Heart left ventricle (tissue), 16 donors: ENCODE results near the gene RNF32. TPM values are rescaled to one million over a fixed set of nuclear protein-coding genes. Genes with fewer than 3 reads are reported as not detected.

Experiments
- ATAC-seq, 4 donors: fragments of 200-7000 bp; cut with Tn5 transposase; one replicate each; pipeline ENCODE4 v1.9.1; 2020 to 2022; ENCODE audit warnings: moderate library complexity in 4 of 4, mild to moderate bottlenecking in 3 of 4, moderate number of reproducible peaks in 1 of 4
- DNase-seq, 5 donors: peaks; one replicate each; pipeline ENCODE4 v3.0.0-alpha.2; 2020
- H3K27ac ChIP-seq, 12 donors: fragments of 200-600 bp; sonication (generic) in 4 of 12; one replicate each; pipeline versions ENCODE4 v1.5.0 to v1.8.0; 2016 to 2022; ENCODE audit warnings: mild to moderate bottlenecking in 2 of 12
- H3K27me3 ChIP-seq, 9 donors: fragments of 200-600 bp; sonication (generic) in 2 of 9; one replicate each; pipeline versions ENCODE4 v1.5.1 to v1.8.0; 2016 to 2022; ENCODE audit warnings: mild to moderate bottlenecking in 3 of 9
- H3K36me3 ChIP-seq, 9 donors: fragments of 200-600 bp; sonication (generic) in 2 of 9; one replicate each; pipeline versions ENCODE4 v1.5.0 to v1.8.0; 2018 to 2022; ENCODE audit warnings: mild to moderate bottlenecking in 2 of 9
- H3K4me1 ChIP-seq, 12 donors: fragments of 200-600 bp; sonication (generic) in 4 of 12; one replicate each; pipeline versions ENCODE4 v1.5.0 to v1.8.0; 2016 to 2022; ENCODE audit warnings: mild to moderate bottlenecking in 3 of 12
- H3K4me3 ChIP-seq, 12 donors: fragments of 200-600 bp; sonication (generic) in 4 of 12; one replicate each; pipeline versions ENCODE4 v1.5.0 to v1.8.0; 2017 to 2022; ENCODE audit warnings: mild to moderate bottlenecking in 9 of 12, moderate library complexity in 4 of 12
- H3K9me3 ChIP-seq, 12 donors: fragments of 200-600 bp; sonication (generic) in 4 of 12; one replicate each; pipeline versions ENCODE4 v1.5.0 to v1.8.0; 2016 to 2022; ENCODE audit warnings: mild to moderate bottlenecking in 1 of 12
- POLR2A ChIP-seq, 2 donors: fragments of 450-650 bp; IDR thresholded peaks; one replicate each; pipeline ENCODE4 v1.6.1; 2017; ENCODE audit warnings: antibody characterized with exemption in 2 of 2, mild to moderate bottlenecking in 2 of 2, moderate library complexity in 2 of 2
- WGBS, 4 donors: extraction: QIAGEN DNeasy Blood & Tissue Kit in 2 of 4; methylation state at CpG; one replicate each; pipeline versions ENCODE4 v1.1.5 to v1.1.7; 2013 to 2018; 5-methylcytosine and 5-hydroxymethylcytosine counted together
- intact Hi-C, 10 donors: fragments of 100-400 bp; cut with DNase I; formaldehyde crosslinking; loops; one replicate each; pipeline versions ENCODE4 v1.11.1 to v1.14.2; 2022
- polyA plus RNA-seq, 2 donors: library from polyadenylated mRNA; stranded (reverse); fragments of 200-250 nt; gene quantifications; one replicate each; pipeline ENCODE4 v1.2.3, GENCODE V29; 2013
- total RNA-seq, 9 donors: library from RNA; depleted of rRNA in 2 of 9; stranded (reverse); fragments of >200 nt in 2 of 9; fragmentation: NEBNext Ultra II Directional in 3 of 9; extraction: Animal tissue kit (Norgen Biotek cat#: 25700) in 3 of 9; gene quantifications; one replicate each; pipeline versions ENCODE4 v1.1.0 to v1.2.4, GENCODE V29; 2016 to 2023
- TF ChIP-seq, protein P1 (sequence below), 12 donors: fragments of 200-600 bp; sonication (generic) in 4 of 12; IDR thresholded peaks; one replicate each; pipeline versions ENCODE4 v1.5.0 to v1.8.0; 2018 to 2022; ENCODE audit warnings: antibody characterized with exemption in 12 of 12, mild to moderate bottlenecking in 5 of 12
- donor health status: ischemic (EF 13 %, LVEDD 7.1; RV severe dilation, severe dysfunction).
- donor health status: healthy with polysubstance abuse.
- donor health status: DM: no; HTN: yes; CAD: no.
- donor health status: DM: no; HTN: no; CAD: no.
- donor health status: ischemic (EF 25% LVEDD 6.9; RV normal size, moderate dysfunction).
- donor health status: ischemic (EF 25% LVEDD 5.7; RV mildly dilated, moderate dysfunction).
- donor health status: healthy.
- donor health status: DM: yes; HTN: yes; CAD: no.
- donor health status: ischemic (EF 35%, LVEDD 5.7; RV mildly dilated, moderate dysfunction).
- donor health status: nonischemic (EF 11% LVEDD 7.7; RV severe dilation, severe dysfunction).
- donor health status: DM: yes; HTN: yes; CAD: no.
- donor health status: PGD.
- donor health status: ischemic (EF 29% LVEDD 5.4; RV normal size, mild dysfunction).
- donor health status: nonischemic (EF 23%, LVEDD 6.1; RV moderate dilation, normal function).

Gene RNF32
- total and polyA plus RNA-seq, 11 donors = 0.19 to 0.75 (median 0.33) TPM; not detected in 4

DNA sequence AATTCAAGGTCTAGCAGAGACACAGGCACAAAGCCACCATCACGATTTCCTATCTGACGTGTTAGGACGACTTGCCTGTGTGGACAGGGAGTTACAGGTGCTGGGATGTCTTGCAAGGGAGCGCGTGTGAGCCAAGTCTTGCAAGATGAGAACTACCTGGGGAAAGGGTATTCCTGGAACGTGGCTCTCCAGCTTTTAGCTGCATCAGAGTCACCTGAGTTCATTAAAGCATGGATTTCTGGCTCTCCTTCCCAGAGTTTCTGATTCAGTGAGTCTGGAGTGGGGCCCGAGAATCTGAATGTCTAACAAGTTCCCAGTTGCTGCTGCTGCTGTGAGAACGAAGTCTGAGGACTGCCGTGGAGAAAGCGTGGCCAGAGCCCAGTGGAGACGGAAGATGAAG, 30.0 kb upstream of the RNF32 start:
- peaks cover 0 to 11% (median 4%) of the 10 kb centered on the region in 12 donors for H3K4me1 ChIP-seq
- intact Hi-C loops = no loop called here
- H3K36me3 ChIP-seq = no peaks in the 10 kb centered on the region
- ATAC-seq = no peak
- TF ChIP-seq, protein P1, sequence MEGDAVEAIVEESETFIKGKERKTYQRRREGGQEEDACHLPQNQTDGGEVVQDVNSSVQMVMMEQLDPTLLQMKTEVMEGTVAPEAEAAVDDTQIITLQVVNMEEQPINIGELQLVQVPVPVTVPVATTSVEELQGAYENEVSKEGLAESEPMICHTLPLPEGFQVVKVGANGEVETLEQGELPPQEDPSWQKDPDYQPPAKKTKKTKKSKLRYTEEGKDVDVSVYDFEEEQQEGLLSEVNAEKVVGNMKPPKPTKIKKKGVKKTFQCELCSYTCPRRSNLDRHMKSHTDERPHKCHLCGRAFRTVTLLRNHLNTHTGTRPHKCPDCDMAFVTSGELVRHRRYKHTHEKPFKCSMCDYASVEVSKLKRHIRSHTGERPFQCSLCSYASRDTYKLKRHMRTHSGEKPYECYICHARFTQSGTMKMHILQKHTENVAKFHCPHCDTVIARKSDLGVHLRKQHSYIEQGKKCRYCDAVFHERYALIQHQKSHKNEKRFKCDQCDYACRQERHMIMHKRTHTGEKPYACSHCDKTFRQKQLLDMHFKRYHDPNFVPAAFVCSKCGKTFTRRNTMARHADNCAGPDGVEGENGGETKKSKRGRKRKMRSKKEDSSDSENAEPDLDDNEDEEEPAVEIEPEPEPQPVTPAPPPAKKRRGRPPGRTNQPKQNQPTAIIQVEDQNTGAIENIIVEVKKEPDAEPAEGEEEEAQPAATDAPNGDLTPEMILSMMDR (IDR thresholded peaks at IDR 0.05) = no peak
- TF ChIP-seq POLR2A (IDR thresholded peaks at IDR 0.05) = no peak
- H3K27ac ChIP-seq = no peak overlapping the region
- WGBS, 4 donors = 78 to 85% (median 82%) methylated on average over 11 of the region's 11 CpGs
- H3K4me3 ChIP-seq = no peak overlapping the region
- H3K9me3 ChIP-seq = no peaks in the 10 kb centered on the region
- no peak for DNase-seq
- peaks cover 0 to 49% (median 22%) of the 10 kb centered on the region in 9 donors for H3K27me3 ChIP-seq

- 84 to 90% (median 89%) methylated on average over 16 to 17 of the region's 17 CpGs for WGBS, 4 donors
- no peak for DNase-seq
Measured at GRCh38 chr7:156611014-156612010, 29.3 kb upstream of the RNF32 start.

DNA sequence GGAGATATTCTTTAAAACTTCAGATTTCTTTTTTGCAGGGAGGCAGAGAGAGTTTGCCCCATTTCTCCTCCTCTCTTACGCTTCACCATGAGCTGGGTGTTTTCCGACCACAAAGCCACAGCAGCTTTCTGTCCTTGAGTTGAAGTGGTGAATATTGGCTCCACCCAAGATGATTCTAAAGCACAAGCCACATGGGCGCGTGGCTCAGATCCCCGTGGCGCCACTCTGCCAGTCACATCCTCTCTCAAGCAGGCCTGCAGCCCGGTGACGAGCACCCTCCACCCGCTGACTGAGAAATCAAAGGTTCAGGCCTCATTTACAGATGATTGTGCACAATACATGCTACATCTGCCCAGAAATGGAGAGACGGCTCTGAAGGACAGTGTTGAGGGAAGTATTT, 27.6 kb upstream of the RNF32 start:
- ATAC-seq = no peak
- H3K9me3 ChIP-seq = no peaks in the 10 kb centered on the region
- no peak overlapping the region for H3K4me3 ChIP-seq
- WGBS, 4 donors = 87 to 95% (median 88%) methylated on average over 10 of the region's 10 CpGs
- no peaks in the 10 kb centered on the region for H3K36me3 ChIP-seq
- H3K27me3 ChIP-seq = peaks cover 0 to 47% (median 22%) of the 10 kb centered on the region in 9 donors
- H3K4me1 ChIP-seq = peaks cover 0 to 10% (median 0%) of the 10 kb centered on the region in 12 donors
- no peak overlapping the region for H3K27ac ChIP-seq
- TF ChIP-seq POLR2A (IDR thresholded peaks at IDR 0.05) = no peak
- TF ChIP-seq, protein P1 (IDR thresholded peaks at IDR 0.05) = no peak
- DNase-seq = no peak
- intact Hi-C loops = no loop called here

More at GRCh38 chr7:156611014-156612010, 29.3 kb upstream of the RNF32 start:
- TF ChIP-seq, protein P1 (IDR thresholded peaks at IDR 0.05) = no peak
- no peak for TF ChIP-seq POLR2A (IDR thresholded peaks at IDR 0.05)
- intact Hi-C loops = no loop called here
- Histone ChIP-seq H3K4me1 (peaks cover 0 to 13% (median 4%) of the 10 kb centered on the region in 12 donors), H3K27me3 (peaks cover 0 to 49% (median 18%) of the 10 kb centered on the region in 9 donors), H3K36me3 (no peaks in the 10 kb centered on the region), H3K9me3 (no peaks in the 10 kb centered on the region), H3K4me3 (no peak overlapping the region), H3K27ac (no peak overlapping the region)
- ATAC-seq = no peak
